Measurements from ENCODE around the gene PTGES3. TPM values are rescaled to one million over a fixed set of nuclear protein-coding genes. Genes with fewer than 3 reads are reported as not detected.
A peak's percentile ranks its signal among the peaks of the same experiment; 100 is the strongest.

PTGES3 gene
- total RNA-seq, 1 experiment from 2014 or later: 394 TPM

GRCh38 chr12:56694161-56694560, 6.1 kb upstream of the PTGES3 start:
- no peak for DNase-seq (ENCODE audit: low spot score)
- no peaks in the 10 kb centered on the region; the same call in 1 of the 2 replicates for H3K27me3 Mint-ChIP-seq (ENCODE audit: low read depth)
- H3K4me3 Mint-ChIP-seq: no peak overlapping the region
- ChIA-PET CTCF (no interaction called here), POLR2A (interaction anchor here (0.6 to 0.7 kb wide), 3 partner anchors 385 to 876 kb away, joined by 3 to 4 read pairs (median 3); partner anchors contain the start of genes ORMDL2 and SARNP)
- no peaks in the 10 kb centered on the region for H3K9me3 Mint-ChIP-seq
- H3K36me3 Mint-ChIP-seq: no peaks in the 10 kb centered on the region
- H3K27ac Mint-ChIP-seq: no peak overlapping the region
- ATAC-seq: no peak
- TF ChIP-seq ZNF219 (CRISPR knock-in tag; IDR thresholded peaks at IDR 0.05; ENCODE audit: borderline replicate concordance): no peak
- no peak for TF ChIP-seq JUN (CRISPR knock-in tag; IDR thresholded peaks at IDR 0.05)
- TF ChIP-seq ZBTB43 (CRISPR knock-in tag; IDR thresholded peaks at IDR 0.05): no peak
- no peak for TF ChIP-seq ATF1 (CRISPR knock-in tag; IDR thresholded peaks at IDR 0.05)
- no peak for TF ChIP-seq AFF4 (CRISPR knock-in tag; IDR thresholded peaks at IDR 0.05; ENCODE audit: borderline replicate concordance)
- no peak for TF ChIP-seq ZNF416 (CRISPR knock-in tag; IDR thresholded peaks at IDR 0.05)
- no peak for TF ChIP-seq ZNF232 (CRISPR knock-in tag; IDR thresholded peaks at IDR 0.05)
- TF ChIP-seq CTCF (IDR thresholded peaks at IDR 0.05): no peak
- no peak for TF ChIP-seq ELF4 (CRISPR knock-in tag; IDR thresholded peaks at IDR 0.05; ENCODE audit: low read depth)
- TF ChIP-seq ZNF671 (CRISPR knock-in tag; IDR thresholded peaks at IDR 0.05): no peak
- TF ChIP-seq ZNF396 (CRISPR knock-in tag; IDR thresholded peaks at IDR 0.05; ENCODE audit: borderline replicate concordance): no peak
- no peak for TF ChIP-seq ESRRA (CRISPR knock-in tag; IDR thresholded peaks at IDR 0.05; ENCODE audit: borderline replicate concordance)
- TF ChIP-seq FOXK1 (CRISPR knock-in tag; IDR thresholded peaks at IDR 0.05): no peak
- TF ChIP-seq ZNF317 (CRISPR knock-in tag; IDR thresholded peaks at IDR 0.05; ENCODE audit: borderline replicate concordance, low read depth): no peak
- TF ChIP-seq KAT7 (CRISPR knock-in tag; IDR thresholded peaks at IDR 0.05; ENCODE audit: borderline replicate concordance): no peak
- no peak for TF ChIP-seq ERG (CRISPR knock-in tag; IDR thresholded peaks at IDR 0.05)
- peaks cover 15% of the 10 kb centered on the region for H3K4me1 Mint-ChIP-seq

- Mint-ChIP-seq H3K27me3 (ENCODE audit: low read depth) (no peaks in the 10 kb centered on the region; the same call in 1 of the 2 replicates), H3K4me1 (peaks cover 16% of the 10 kb centered on the region), H3K27ac (peak overlapping the region; percentile 97), H3K9me3 (no peaks in the 10 kb centered on the region), H3K36me3 (peaks cover 26% of the 10 kb centered on the region), H3K4me3 (peak overlapping the region; percentile 99)
- no peak for DNase-seq (ENCODE audit: low spot score)
- ChIA-PET POLR2A (interaction anchor here (0.6 to 3.2 kb wide), 14 partner anchors 9 to 643 kb away, joined by 3 to 15 read pairs (median 4); partner anchors contain the start of genes ATP5F1B and NACA), CTCF (interaction anchor here (0.6 to 3.9 kb wide), 7 partner anchors 52 to 436 kb away, joined by 3 to 27 read pairs (median 5); partner anchors contain the start of gene BAZ2A)
- TF ChIP-seq PRRX2 (CRISPR knock-in tag; IDR thresholded peaks at IDR 0.05) (0 out of 2 replicates have a peak, but pooled peaks have one; percentile 30), ZNF317 (CRISPR knock-in tag; IDR thresholded peaks at IDR 0.05; ENCODE audit: borderline replicate concordance, low read depth) (no peak)
- no peak; the same call in 1 of the 2 replicates for ATAC-seq
Measured at GRCh38 chr12:56688846-56689109, 694 bp upstream of the PTGES3 start.
